WERI-Rb-1 (cell line): Measurements from ENCODE around the gene PRPH2.

Source experiments
- DNase-seq: peaks from one replicate; pipeline ENCODE4 v3.0.0-alpha.2; 2020
- H3K27ac ChIP-seq: fragments of 250-450 bp; sonication (Bioruptor Pico); 2 replicates; pipeline ENCODE4 v1.5.1; 2020; ENCODE audit warnings: mild to moderate bottlenecking, moderate library complexity
- H3K27me3 ChIP-seq: fragments of 250-450 bp; sonication (Bioruptor Pico); 2 replicates; pipeline ENCODE4 v1.5.1; 2021; ENCODE audit warnings: mild to moderate bottlenecking, low read depth, moderate library complexity; ENCODE audit not compliant: insufficient read depth, severe bottlenecking
- H3K36me3 ChIP-seq: fragments of 250-450 bp; sonication (Bioruptor Pico); 2 replicates; pipeline ENCODE4 v1.5.1; 2020; ENCODE audit warnings: mild to moderate bottlenecking, moderate library complexity
- H3K4me3 ChIP-seq: 2 replicates; pipeline ENCODE4 v1.5.1; 2011; ENCODE audit warnings: low read depth, mild to moderate bottlenecking, control low read depth, low read length
- H3K9me3 ChIP-seq: fragments of 250-450 bp; sonication (Bioruptor Pico); 2 replicates; pipeline ENCODE4 v1.5.1; 2021; ENCODE audit warnings: mild to moderate bottlenecking, moderate library complexity; ENCODE audit not compliant: severe bottlenecking
- TF ChIP-seq, protein P1 (sequence below): IDR thresholded peaks from 2 replicates; pipeline ENCODE4 v1.5.1; 2011; ENCODE audit warnings: low read depth, mild to moderate bottlenecking, control low read depth, inconsistent platforms, low read length

PRPH2 gene

DNA sequence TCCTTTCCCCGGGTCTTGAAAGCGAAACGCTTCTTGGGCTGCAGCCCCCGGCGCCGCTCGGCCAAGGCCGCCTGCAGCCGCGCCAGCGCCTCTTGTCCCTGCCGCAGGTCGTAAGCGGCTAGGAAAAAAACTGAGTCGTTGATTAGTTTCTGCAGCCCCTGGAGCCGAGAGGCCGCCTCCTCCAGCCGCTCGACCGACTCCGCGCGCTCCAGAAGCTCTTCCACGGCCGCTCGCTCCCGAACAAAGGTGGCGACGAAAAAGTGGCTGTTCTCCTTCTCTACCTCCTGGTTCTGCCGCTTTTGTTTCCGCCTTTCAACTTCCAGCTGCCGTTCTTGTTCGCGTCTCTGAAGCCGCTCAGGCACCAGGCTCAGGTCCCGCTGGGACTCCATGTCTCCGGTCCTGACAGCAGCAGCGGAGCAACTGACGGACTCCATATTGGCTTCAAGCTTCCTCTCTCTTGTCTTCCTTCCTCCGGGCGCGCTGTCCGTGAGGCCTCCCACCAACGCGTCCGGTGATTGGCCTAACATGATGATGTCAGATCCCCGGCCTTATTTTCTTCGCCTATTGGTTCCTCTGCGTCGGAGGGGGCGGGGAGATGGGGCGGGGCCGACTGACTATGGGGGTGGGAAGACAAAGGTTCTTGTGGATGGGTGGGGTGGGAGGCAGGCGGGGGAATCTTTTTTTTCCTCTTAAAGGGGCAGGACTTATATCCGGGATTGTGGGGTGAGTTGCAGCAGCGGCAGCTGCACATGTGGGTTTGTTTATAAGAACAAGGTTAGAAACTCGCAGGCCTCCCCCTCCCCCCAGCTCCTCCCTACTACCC is 23.5 kb upstream of the PRPH2 start, which contains the start of gene TBCC:
Gene TBCC (minus strand): TSS at position 464 of the 823 bp plus-strand sequence. CDS start 30 bp downstream, at position 434.
- H3K27ac ChIP-seq = peak within 1 kb of the TSS; percentile 92
- no peaks in the 10 kb centered on the region for H3K27me3 ChIP-seq
- H3K9me3 ChIP-seq = no peaks in the 10 kb centered on the region
- TF ChIP-seq, protein P1, sequence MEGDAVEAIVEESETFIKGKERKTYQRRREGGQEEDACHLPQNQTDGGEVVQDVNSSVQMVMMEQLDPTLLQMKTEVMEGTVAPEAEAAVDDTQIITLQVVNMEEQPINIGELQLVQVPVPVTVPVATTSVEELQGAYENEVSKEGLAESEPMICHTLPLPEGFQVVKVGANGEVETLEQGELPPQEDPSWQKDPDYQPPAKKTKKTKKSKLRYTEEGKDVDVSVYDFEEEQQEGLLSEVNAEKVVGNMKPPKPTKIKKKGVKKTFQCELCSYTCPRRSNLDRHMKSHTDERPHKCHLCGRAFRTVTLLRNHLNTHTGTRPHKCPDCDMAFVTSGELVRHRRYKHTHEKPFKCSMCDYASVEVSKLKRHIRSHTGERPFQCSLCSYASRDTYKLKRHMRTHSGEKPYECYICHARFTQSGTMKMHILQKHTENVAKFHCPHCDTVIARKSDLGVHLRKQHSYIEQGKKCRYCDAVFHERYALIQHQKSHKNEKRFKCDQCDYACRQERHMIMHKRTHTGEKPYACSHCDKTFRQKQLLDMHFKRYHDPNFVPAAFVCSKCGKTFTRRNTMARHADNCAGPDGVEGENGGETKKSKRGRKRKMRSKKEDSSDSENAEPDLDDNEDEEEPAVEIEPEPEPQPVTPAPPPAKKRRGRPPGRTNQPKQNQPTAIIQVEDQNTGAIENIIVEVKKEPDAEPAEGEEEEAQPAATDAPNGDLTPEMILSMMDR = no peak
- peak within 1 kb of the TSS; percentile 95 for H3K4me3 ChIP-seq
- H3K36me3 ChIP-seq = peaks cover 16% of the 10 kb centered on the region
- DNase-seq = peak; percentile 99

DNA sequence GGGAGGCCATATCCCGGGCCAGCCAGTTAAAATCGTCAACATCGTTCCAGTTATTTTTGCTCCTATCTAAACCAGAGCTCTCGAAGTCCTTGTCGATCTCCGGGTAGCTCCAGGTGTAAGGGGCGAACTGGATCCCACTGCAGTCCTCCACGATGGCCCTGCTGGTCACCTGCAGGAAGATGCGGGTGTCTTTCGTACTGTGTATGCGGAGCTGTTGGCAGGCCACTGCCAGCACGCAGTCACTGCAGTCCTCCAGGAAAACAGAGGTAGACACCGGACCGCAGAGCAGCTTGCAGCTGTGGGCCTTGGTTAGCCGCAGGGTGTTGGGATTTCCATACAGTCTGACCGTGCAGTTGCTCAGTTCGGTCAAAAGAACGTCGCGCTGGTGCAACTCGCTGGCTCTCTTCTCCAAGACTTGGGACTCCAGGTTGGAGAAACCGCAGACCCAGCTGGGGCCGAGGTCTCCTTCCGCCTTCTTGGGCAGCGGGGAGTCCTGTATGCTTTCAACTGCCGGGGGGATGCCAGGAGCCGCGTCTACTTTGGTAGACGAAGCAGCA is 22.8 kb upstream of the PRPH2 start:
- no peaks in the 10 kb centered on the region for H3K27me3 ChIP-seq
- H3K9me3 ChIP-seq = no peaks in the 10 kb centered on the region
- TF ChIP-seq, protein P1 = 0 out of 2 replicates have a peak, but pooled peaks have one; percentile 4
- peak overlapping the region; percentile 92 for H3K27ac ChIP-seq
- H3K36me3 ChIP-seq = peaks cover 16% of the 10 kb centered on the region
- peak overlapping the region; percentile 77 for H3K4me3 ChIP-seq
- peak; percentile 59 for DNase-seq

DNA sequence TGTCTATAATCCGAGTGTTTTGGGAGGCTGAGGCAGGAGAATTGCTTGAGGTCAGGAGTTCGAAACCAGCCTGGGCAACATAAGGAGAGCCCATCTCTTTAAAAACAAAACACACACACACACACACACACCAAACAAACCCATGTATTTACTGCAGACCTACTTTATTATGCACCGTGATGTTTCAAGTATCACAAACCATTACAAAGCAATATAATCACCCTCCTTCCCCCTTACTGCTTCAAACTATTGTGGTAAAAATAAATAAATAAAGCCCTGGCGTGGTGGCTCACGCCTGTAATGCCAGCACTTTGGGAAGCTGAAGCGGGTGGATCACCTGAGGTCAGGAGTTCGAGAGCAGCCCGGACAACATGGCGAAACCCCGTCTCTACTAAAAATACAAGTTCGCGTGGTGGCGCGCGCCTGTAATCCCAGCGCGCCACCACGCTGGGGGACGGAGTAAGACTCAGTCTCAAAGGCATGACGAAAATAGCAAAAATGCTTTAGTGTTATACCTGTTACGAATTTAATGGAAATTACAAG is 22.0 kb upstream of the PRPH2 start:
- DNase-seq = peak; percentile 71
- Histone ChIP-seq H3K27me3 (no peaks in the 10 kb centered on the region), H3K9me3 (no peaks in the 10 kb centered on the region), H3K4me3 (peak overlapping the region; percentile 77), H3K36me3 (peaks cover 16% of the 10 kb centered on the region), H3K27ac (peak overlapping the region; percentile 92)
- TF ChIP-seq, protein P1 = peak; percentile 28; the same call in 1 of the 2 replicates

DNA sequence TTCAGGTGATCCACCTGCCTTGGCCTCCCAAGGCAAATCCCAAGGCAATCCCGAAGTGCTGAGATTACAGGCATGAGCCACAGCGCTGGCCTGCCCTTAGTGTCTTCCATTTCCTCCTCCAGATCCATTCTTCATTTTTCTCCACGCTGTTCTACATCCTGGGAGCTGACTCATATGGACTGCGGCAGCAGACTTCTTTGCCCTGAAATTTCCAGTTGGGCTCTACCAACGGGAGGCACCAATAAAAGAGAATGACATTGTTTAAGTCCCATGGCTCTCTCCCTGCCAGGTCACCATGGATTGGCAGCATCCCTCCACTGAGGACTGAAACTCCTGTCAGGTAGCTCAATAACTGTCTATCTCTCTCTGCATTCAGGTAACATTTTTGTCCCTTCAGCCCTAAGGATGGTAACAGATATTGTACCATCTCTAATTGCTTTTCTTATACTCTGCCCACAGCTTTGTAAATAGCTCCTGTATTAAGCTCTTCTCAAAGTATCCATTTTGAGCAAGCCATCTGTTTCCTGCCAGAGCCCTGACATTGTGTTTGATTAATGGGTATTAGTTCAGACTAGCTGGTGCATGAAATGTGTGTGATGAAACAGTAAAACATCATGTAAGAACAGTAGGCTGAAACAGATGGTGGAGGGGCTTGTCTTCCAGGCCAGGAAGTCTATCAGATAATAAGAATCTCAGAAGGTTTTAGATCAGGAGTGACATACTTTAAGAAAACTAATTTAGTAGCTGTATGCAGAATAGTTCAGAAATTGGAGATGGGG is 19.9 kb upstream of the PRPH2 start:
- H3K27ac ChIP-seq = peak overlapping the region; percentile 92
- TF ChIP-seq, protein P1 = no peak
- no peaks in the 10 kb centered on the region for H3K9me3 ChIP-seq
- peaks cover 16% of the 10 kb centered on the region for H3K36me3 ChIP-seq
- peak overlapping the region; percentile 30 for H3K4me3 ChIP-seq
- peak; percentile 91 for DNase-seq
- H3K27me3 ChIP-seq = no peaks in the 10 kb centered on the region

DNA sequence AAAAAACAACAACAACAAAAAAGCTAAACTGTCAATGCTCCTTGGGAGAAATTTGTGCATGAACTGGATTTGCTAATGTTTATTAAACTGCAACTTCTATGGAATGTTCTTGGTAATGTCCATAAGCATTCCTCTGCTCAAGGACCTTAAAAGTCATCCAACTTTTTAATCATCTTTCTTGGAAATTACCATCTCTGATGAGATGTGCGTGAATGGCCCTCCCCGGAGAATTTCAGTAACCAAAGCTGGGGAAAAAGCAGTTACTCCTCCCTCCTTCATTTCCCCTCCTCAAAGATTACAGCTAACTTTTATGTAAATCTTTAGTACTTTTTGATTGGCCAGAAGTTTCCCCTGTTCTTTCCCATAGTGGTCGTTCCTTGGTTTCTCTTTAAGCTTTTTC is 18.3 kb upstream of the PRPH2 start:
- Histone ChIP-seq H3K27ac (peak overlapping the region; percentile 92), H3K27me3 (no peaks in the 10 kb centered on the region), H3K36me3 (peaks cover 14% of the 10 kb centered on the region), H3K9me3 (no peaks in the 10 kb centered on the region), H3K4me3 (no peak overlapping the region)
- no peak for DNase-seq
- TF ChIP-seq, protein P1 = no peak
